ENCODE data around the gene UNCX.

UNCX gene

DNA sequence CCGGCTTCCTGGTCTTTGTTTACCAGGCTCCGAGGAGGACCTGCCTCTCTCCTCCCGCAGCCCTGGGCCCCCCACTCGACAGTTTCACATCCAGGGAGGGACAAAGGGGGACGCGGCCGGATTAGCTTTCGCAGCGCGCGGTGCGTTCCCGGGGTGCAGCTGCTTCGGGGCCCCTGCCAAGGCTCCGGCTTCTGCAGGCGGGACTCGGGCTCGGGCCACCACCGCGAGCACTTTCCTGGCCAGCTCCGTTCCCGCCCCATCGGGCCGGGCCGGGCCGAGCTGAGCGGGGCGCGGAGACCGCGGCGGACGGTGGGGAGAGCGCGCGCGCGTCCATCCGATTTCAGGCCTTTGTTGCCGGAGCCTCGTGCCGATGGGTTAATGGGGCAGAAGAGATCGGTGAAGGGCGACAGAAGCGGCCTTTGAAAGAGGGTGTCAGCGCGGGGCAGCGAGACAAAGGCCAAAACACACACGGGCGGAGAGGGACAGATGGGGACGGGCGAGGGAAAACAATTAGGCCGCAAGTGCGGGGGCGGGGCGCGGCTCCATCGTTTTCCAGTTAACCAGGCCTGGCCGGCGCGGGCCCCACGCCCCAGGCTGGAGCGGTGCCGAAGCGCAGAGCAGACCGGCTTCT is 8.5 kb upstream of the UNCX start:
- Mint-ChIP-seq H3K4me1 (ENCODE audit: low read depth) (no peaks in the 10 kb centered on the region), H3K27me3 (ENCODE audit: low read depth) (peaks cover 63% of the 10 kb centered on the region), H3K4me3 (no peak overlapping the region), H3K36me3 (ENCODE audit: low read depth) (no peaks in the 10 kb centered on the region), H3K27ac (peak overlapping the region; percentile 80), H3K9me3 (no peaks in the 10 kb centered on the region)
- no peak for DNase-seq (ENCODE audit: low spot score)

- Mint-ChIP-seq H3K27me3 (ENCODE audit: low read depth) (peaks cover 59% of the 10 kb centered on the region), H3K9me3 (no peaks in the 10 kb centered on the region), H3K4me3 (no peak overlapping the region), H3K27ac (no peak overlapping the region), H3K36me3 (ENCODE audit: low read depth) (no peaks in the 10 kb centered on the region), H3K4me1 (ENCODE audit: low read depth) (no peaks in the 10 kb centered on the region)
- no peak for DNase-seq (ENCODE audit: low spot score)
Observed at GRCh38 chr7:1225030-1225429, 7.6 kb upstream of the UNCX start.

- peak overlapping the region; percentile 55 for H3K27ac Mint-ChIP-seq
- no peaks in the 10 kb centered on the region for H3K4me1 Mint-ChIP-seq (ENCODE audit: low read depth)
- H3K27me3 Mint-ChIP-seq (ENCODE audit: low read depth): peaks cover 58% of the 10 kb centered on the region
- no peaks in the 10 kb centered on the region for H3K36me3 Mint-ChIP-seq (ENCODE audit: low read depth)
- no peak for DNase-seq (ENCODE audit: low spot score)
- H3K9me3 Mint-ChIP-seq: no peaks in the 10 kb centered on the region
- H3K4me3 Mint-ChIP-seq: peak overlapping the region; percentile 10
Observed at GRCh38 chr7:1225441-1226185, 7.1 kb upstream of the UNCX start.

DNA sequence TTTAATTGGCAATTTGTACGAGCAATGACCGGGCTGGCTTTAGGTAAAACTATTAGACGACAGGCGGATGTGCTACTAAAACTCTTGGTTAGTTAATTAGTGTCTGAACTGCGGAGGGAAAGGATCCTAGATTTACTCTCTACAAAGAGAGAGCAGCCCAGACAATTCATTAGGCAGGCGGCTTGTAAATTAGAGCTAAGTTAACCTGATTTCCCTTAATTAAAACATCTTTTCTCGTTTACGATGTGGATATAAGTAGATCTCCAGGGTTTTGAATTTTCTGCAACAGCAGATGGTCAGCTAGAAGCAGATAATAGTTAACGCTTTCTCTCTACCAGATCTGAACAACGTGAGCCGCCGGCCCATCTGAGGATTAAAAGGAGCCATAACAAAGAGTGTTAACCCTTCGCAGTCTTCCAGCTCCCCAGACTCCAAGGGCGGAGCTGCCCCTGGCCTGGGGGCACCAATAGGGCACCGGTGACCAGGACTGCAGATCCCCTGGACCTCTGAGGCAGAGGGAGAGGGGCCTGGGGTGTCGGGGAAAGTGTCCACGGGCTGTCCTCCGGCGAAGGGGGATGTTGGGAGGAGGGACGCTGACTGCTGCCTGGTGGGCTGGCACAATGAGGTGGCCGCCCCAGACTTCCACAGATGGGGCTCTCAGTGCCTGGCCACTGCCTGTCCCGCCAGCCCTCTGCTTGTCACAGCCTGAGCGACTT is 6.3 kb upstream of the UNCX start:
- Mint-ChIP-seq H3K27ac (peak overlapping the region; percentile 55), H3K27me3 (ENCODE audit: low read depth) (peaks cover 61% of the 10 kb centered on the region), H3K4me3 (peak overlapping the region; percentile 10), H3K9me3 (no peaks in the 10 kb centered on the region), H3K36me3 (ENCODE audit: low read depth) (no peaks in the 10 kb centered on the region), H3K4me1 (ENCODE audit: low read depth) (no peaks in the 10 kb centered on the region)
- DNase-seq (ENCODE audit: low spot score): no peak

GRCh38 chr7:1227071-1227804 is 5.4 kb upstream of the UNCX start:
- peaks cover 62% of the 10 kb centered on the region for H3K27me3 Mint-ChIP-seq (ENCODE audit: low read depth)
- peaks cover 3% of the 10 kb centered on the region for H3K9me3 Mint-ChIP-seq
- DNase-seq (ENCODE audit: low spot score): no peak
- H3K4me1 Mint-ChIP-seq (ENCODE audit: low read depth): peaks cover 2% of the 10 kb centered on the region
- H3K27ac Mint-ChIP-seq: no peak overlapping the region
- no peak overlapping the region for H3K4me3 Mint-ChIP-seq
- H3K36me3 Mint-ChIP-seq (ENCODE audit: low read depth): peaks cover 4% of the 10 kb centered on the region

DNA sequence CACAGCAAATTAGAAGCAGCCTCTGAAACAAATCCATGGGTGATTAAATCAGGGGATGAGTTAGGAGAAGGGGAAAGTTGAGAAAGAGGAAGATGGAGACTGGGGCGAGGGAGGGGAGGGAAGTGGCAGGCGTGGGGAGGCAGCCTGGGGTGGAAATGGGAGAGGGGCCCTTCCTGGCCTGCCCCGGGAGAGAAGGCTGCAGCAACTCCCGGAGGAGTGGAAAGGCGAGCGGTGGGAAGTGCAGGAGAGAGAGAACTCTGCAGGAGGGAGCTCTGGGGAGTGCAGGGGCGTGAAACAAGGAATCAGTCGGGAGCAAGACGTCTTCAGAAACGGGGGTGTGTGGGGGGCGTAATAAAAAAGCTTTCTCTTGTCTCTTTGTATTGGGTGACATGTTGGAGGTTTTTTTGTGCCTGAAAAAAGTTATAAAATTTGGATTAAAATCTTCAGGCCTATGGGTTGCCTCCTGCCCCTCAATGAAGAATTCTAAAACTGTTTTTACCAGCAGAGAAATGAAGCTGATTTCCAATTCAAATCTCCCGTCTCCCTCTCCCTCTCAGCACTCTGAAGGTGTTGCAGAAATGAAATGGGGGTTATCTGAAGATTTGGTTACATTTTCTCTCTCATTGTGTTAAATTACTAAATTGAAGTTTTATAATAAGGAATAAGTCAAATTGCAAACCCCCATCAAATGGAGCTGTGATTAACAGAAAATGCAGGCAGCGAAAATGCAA is 4.7 kb upstream of the UNCX start:
- peaks cover 61% of the 10 kb centered on the region for H3K27me3 Mint-ChIP-seq (ENCODE audit: low read depth)
- no peak overlapping the region for H3K27ac Mint-ChIP-seq
- H3K9me3 Mint-ChIP-seq: peaks cover 4% of the 10 kb centered on the region
- peaks cover 2% of the 10 kb centered on the region for H3K4me1 Mint-ChIP-seq (ENCODE audit: low read depth)
- H3K4me3 Mint-ChIP-seq: no peak overlapping the region
- H3K36me3 Mint-ChIP-seq (ENCODE audit: low read depth): peaks cover 4% of the 10 kb centered on the region
- DNase-seq (ENCODE audit: low spot score): no peak

DNA sequence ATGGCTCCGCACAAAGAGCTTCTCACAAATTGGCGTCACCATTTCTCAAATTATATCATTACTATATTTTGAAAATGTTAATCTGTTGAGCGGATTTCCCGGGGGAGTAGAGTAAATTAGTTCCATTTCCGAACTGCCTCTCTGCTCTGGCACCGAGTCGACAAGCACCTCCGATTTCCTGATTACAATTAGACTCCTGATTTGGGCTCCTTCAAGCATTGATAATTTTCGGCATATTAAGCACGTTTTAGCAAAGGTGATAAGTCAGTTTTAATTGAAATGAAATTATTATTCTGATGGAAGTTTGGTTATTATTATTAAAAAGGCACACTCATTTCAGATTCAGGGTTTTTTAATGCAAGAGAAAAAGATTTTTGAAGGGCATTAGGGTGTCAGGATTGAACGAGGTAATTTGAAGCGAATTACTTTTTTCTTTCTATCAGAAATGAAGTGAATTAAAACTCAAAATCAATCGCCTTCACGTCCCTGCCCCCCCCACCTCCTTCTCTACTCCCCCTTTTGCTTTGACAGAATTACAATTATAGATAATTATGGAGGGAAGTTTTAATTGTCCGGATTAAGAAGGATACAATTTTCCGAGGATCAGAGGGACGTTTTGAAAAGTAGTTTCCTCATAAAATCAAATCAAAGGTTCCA is 4.0 kb upstream of the UNCX start:
- Mint-ChIP-seq H3K4me1 (ENCODE audit: low read depth) (peaks cover 2% of the 10 kb centered on the region), H3K4me3 (no peak overlapping the region), H3K27me3 (ENCODE audit: low read depth) (peaks cover 54% of the 10 kb centered on the region), H3K9me3 (peaks cover 4% of the 10 kb centered on the region), H3K36me3 (ENCODE audit: low read depth) (peaks cover 4% of the 10 kb centered on the region), H3K27ac (no peak overlapping the region)
- DNase-seq (ENCODE audit: low spot score): no peak

DNA sequence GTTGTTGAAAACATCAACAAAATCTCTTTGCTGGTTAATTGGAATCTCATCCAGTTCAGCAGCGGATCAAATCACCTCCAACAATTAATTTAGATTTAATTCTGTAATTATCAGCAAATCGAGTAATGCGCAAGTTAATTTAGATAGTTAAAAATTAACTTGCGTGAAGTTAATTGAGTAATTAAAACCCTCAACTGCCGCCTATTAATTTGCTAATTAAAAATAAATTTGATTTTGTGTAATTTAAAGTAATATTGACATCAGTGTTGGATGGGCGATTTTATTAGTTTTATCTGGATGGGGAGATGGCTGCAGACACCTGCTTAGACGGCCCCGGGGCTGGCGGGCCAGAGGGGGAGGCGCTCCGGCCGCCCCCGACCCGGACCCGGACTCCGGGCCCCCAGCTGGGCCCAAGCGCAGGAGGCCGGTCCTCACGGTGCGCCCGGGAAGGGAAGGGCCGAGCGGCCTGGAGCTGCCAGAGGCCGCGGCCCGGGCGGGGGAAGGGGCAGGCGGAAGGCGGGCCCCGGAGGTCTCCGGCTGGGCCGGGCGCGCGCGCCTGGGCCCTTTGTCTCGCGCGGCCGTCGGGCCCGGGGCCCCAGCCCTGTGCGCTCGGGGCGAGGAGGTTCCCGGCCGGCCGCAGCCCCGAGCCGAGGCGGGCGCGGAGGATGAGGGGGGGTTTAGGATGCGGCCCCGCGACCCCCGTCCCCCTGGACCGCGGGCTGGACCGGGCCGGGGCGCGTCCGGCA is 3.3 kb upstream of the UNCX start:
- DNase-seq (ENCODE audit: low spot score): no peak
- Mint-ChIP-seq H3K27ac (no peak overlapping the region), H3K9me3 (peaks cover 6% of the 10 kb centered on the region), H3K27me3 (ENCODE audit: low read depth) (peaks cover 57% of the 10 kb centered on the region), H3K4me1 (ENCODE audit: low read depth) (peaks cover 2% of the 10 kb centered on the region), H3K36me3 (ENCODE audit: low read depth) (peaks cover 4% of the 10 kb centered on the region), H3K4me3 (no peak overlapping the region)

GRCh38 chr7:1229956-1230355 is 2.7 kb upstream of the UNCX start:
- Mint-ChIP-seq H3K4me1 (ENCODE audit: low read depth) (peaks cover 2% of the 10 kb centered on the region), H3K27ac (peak overlapping the region; percentile 41), H3K4me3 (no peak overlapping the region), H3K27me3 (ENCODE audit: low read depth) (peaks cover 59% of the 10 kb centered on the region), H3K36me3 (ENCODE audit: low read depth) (peaks cover 4% of the 10 kb centered on the region), H3K9me3 (peaks cover 11% of the 10 kb centered on the region)
- DNase-seq (ENCODE audit: low spot score): no peak

- peaks cover 2% of the 10 kb centered on the region for H3K4me1 Mint-ChIP-seq (ENCODE audit: low read depth)
- H3K9me3 Mint-ChIP-seq: peaks cover 12% of the 10 kb centered on the region
- peak overlapping the region; percentile 55 for H3K27ac Mint-ChIP-seq
- H3K4me3 Mint-ChIP-seq: no peak overlapping the region
- peaks cover 59% of the 10 kb centered on the region for H3K27me3 Mint-ChIP-seq (ENCODE audit: low read depth)
- no peak for DNase-seq (ENCODE audit: low spot score)
- H3K36me3 Mint-ChIP-seq (ENCODE audit: low read depth): peaks cover 4% of the 10 kb centered on the region
Observed at GRCh38 chr7:1230411-1231213, 2.1 kb upstream of the UNCX start.

- no peak for DNase-seq (ENCODE audit: low spot score)
- Mint-ChIP-seq H3K27me3 (ENCODE audit: low read depth) (peaks cover 53% of the 10 kb centered on the region), H3K9me3 (peaks cover 12% of the 10 kb centered on the region)
Observed at GRCh38 chr7:1231214-1232102, 1.2 kb upstream of the UNCX start.

More at GRCh38 chr7:1231214-1232102, 1.2 kb upstream of the UNCX start:
- peaks cover 4% of the 10 kb centered on the region for H3K36me3 Mint-ChIP-seq (ENCODE audit: low read depth)
- H3K4me3 Mint-ChIP-seq: peak overlapping the region; percentile 57
- peak overlapping the region; percentile 83 for H3K27ac Mint-ChIP-seq
- peaks cover 3% of the 10 kb centered on the region for H3K4me1 Mint-ChIP-seq (ENCODE audit: low read depth)

All from T-helper 2 cell treated with Interferon-gamma antibody and Interleukin-4, amounts not matched to agents 5 μg/mL and 100 μg/mL, for 36 hours (primary cell).